CD8-positive, alpha-beta memory T cell (primary cell): ENCODE results near the gene ENTREP1. TPM values are rescaled to one million over a fixed set of nuclear protein-coding genes. Genes with fewer than 3 reads are reported as not detected.

Source experiments
- CTCF ChIA-PET: fragments of 350-600 bp; sonication (Branson Sonifier 250); formaldehyde crosslinking; loops from one replicate; lab custom pipeline; 2021; ENCODE audit warnings: antibody characterized with exemption; lab: Charles Lee
- POLR2A ChIA-PET: fragments of 350-600 bp; sonication (Branson Sonifier 250); formaldehyde crosslinking; loops from one replicate; lab custom pipeline; 2021; ENCODE audit warnings: antibody characterized with exemption; lab: Charles Lee
- DNase-seq, 5 donors: peaks; one replicate each; pipeline versions ENCODE4 v3.0.0 to v3.0.0-alpha.2; 2020 to 2022; ENCODE audit warnings: mixed read lengths in 1 of 5
- H3K27ac ChIP-seq: one replicate; pipeline ENCODE4 v1.7.0; 2013; ENCODE audit warnings: low read depth, mild to moderate bottlenecking, low read length, moderate library complexity
- H3K27me3 ChIP-seq: 2 replicates; pipeline ENCODE4 v1.7.0; 2013; ENCODE audit warnings: low read length, mild to moderate bottlenecking; ENCODE audit not compliant: insufficient read depth, poor library complexity, severe bottlenecking
- H3K36me3 ChIP-seq: 2 replicates; pipeline ENCODE4 v1.7.0; 2013; ENCODE audit warnings: mild to moderate bottlenecking, low read length, moderate library complexity; ENCODE audit not compliant: insufficient read depth
- H3K4me1 ChIP-seq: 2 replicates; pipeline ENCODE4 v1.7.0; 2013; ENCODE audit warnings: mild to moderate bottlenecking, low read length, moderate library complexity; ENCODE audit not compliant: insufficient read depth
- H3K4me3 ChIP-seq: 2 replicates; pipeline ENCODE4 v1.7.0; 2013; ENCODE audit warnings: mild to moderate bottlenecking, low read length
- H3K9me3 ChIP-seq: 2 replicates; pipeline ENCODE4 v1.7.0; 2013; ENCODE audit warnings: mild to moderate bottlenecking, low read length
- H3K27ac Mint-ChIP-seq, 8 donors: one replicate each; pipeline ENCODE4 v1.8.0; 2020 to 2021; ENCODE audit warnings: mixed read lengths in 8 of 8, mild to moderate bottlenecking in 6 of 8, inconsistent platforms in 3 of 8, moderate library complexity in 3 of 8
- H3K27me3 Mint-ChIP-seq, 2 donors: one replicate each; pipeline ENCODE4 v1.8.0; 2020 to 2021; ENCODE audit warnings: mixed read lengths in 2 of 2, mild to moderate bottlenecking in 1 of 2, moderate library complexity in 1 of 2
- H3K36me3 Mint-ChIP-seq, 3 donors: one replicate each; pipeline ENCODE4 v1.8.0; 2020 to 2021; ENCODE audit warnings: mixed read lengths in 3 of 3, inconsistent platforms in 1 of 3, mild to moderate bottlenecking in 1 of 3
- H3K4me1 Mint-ChIP-seq, 3 donors: one replicate each; pipeline ENCODE4 v1.8.0; 2020 to 2021; ENCODE audit warnings: mixed read lengths in 3 of 3, inconsistent platforms in 1 of 3, mild to moderate bottlenecking in 1 of 3
- H3K4me3 Mint-ChIP-seq, 7 donors: one replicate each; pipeline ENCODE4 v1.8.0; 2020 to 2021; ENCODE audit warnings: mixed read lengths in 7 of 7, mild to moderate bottlenecking in 6 of 7, moderate library complexity in 4 of 7, inconsistent platforms in 2 of 7
- H3K9me3 Mint-ChIP-seq, 5 donors: one replicate each; pipeline ENCODE4 v1.8.0; 2020 to 2022; ENCODE audit warnings: mixed read lengths in 5 of 5, mild to moderate bottlenecking in 3 of 5, moderate library complexity in 2 of 5, inconsistent platforms in 1 of 5
- polyA plus RNA-seq: library from polyadenylated mRNA; unstranded; fragments of 300-500 nt; fragmentation: Illumina TruSeq; gene quantifications from one replicate; pipeline ENCODE4 v1.2.3, GENCODE V29; 2021
- total RNA-seq, 2 experiments: library from RNA; stranded (reverse); gene quantifications; one replicate each; pipeline ENCODE4 v1.2.3, GENCODE V29; 2021

Gene ENTREP1
- total and polyA plus RNA-seq, 3 experiments from 2014 or later: not detected

DNA sequence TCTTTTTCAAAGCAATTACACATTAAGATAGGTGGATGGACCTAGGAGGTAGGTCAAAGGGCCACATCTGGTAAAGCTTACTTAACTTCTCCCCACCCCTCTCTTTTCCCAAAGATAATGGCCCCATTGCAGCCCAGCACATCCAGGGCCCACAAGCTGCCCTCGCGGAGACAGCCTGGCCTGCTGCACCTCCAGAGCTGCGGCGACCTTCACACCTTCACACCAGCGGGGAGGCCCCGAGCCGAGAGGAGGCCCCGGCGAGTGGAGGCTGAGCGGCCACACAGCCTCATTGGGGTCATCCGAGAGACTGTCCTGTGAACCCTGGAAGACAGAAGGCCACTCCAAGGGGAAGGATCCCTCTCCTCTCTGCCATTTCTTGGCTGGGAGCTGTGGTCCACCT, 66.5 kb downstream of the ENTREP1 start:
- Mint-ChIP-seq H3K9me3 (peaks cover 0 to 2% (median 0%) of the 10 kb centered on the region in 5 donors), H3K27me3 (peaks cover 3 to 7% of the 10 kb centered on the region in 2 donors), H3K27ac (no peak overlapping the region), H3K36me3 (no peaks in the 10 kb centered on the region), H3K4me3 (no peak overlapping the region), H3K4me1 (no peaks in the 10 kb centered on the region)
- CTCF ChIA-PET: no interaction called here
- DNase-seq: no peak
- Histone ChIP-seq H3K4me1 (no peaks in the 10 kb centered on the region), H3K9me3 (no peaks in the 10 kb centered on the region), H3K27ac (no peak overlapping the region), H3K36me3 (no peaks in the 10 kb centered on the region), H3K27me3 (no peaks in the 10 kb centered on the region), H3K4me3 (no peak overlapping the region)
- POLR2A ChIA-PET: no interaction called here

DNA sequence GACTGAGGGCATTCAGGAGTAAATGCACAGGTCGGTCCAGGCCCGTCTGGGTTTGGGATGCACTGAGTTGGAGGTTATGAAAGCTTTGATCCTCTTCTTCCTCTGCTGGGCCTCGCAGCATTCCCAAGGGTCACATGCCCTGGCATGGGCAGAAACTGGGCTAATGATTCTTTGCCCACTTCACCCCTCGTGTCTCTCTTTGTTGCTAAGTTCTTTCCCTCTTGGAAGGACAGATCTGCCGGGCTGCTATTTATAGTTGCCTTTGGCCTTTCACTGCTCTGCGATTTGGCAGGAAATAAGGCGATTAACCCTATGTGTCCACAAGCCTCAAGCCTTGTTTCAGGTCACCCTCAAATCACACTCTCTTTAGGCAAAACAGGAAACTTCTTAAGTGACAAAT, 66.9 kb downstream of the ENTREP1 start:
- no peak for DNase-seq
- Mint-ChIP-seq H3K9me3 (peaks cover 0 to 2% (median 0%) of the 10 kb centered on the region in 5 donors), H3K27me3 (peaks cover 3 to 7% of the 10 kb centered on the region in 2 donors), H3K4me1 (no peaks in the 10 kb centered on the region), H3K27ac (no peak overlapping the region), H3K36me3 (no peaks in the 10 kb centered on the region), H3K4me3 (no peak overlapping the region)
- Histone ChIP-seq H3K4me3 (no peak overlapping the region), H3K27ac (no peak overlapping the region), H3K27me3 (no peaks in the 10 kb centered on the region), H3K4me1 (no peaks in the 10 kb centered on the region), H3K9me3 (no peaks in the 10 kb centered on the region), H3K36me3 (no peaks in the 10 kb centered on the region)
- POLR2A ChIA-PET: no interaction called here
- CTCF ChIA-PET: no interaction called here

DNA sequence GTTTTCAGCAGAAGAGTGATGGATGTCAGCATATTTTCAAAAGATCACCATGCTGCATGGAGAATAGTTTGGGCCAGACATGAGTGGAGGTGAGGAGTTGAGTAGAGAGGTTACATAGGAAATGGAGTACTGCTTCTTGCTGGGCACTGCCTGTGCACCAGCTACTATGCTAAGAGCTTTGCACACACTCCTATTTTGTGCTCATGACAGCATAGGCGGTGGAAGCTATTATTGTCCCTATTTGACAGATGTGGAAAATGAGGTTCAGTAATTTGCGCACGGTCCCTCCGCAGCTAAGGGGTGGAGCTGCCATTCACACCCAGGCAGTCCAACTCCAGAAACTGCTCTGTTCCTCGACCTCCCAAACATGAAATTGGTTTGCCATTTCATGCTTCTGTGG, 67.8 kb downstream of the ENTREP1 start:
- H3K9me3 ChIP-seq: no peaks in the 10 kb centered on the region
- POLR2A ChIA-PET: no interaction called here
- H3K4me1 ChIP-seq: no peaks in the 10 kb centered on the region
- Mint-ChIP-seq H3K9me3 (peaks cover 0 to 4% (median 0%) of the 10 kb centered on the region in 5 donors), H3K27ac (no peak overlapping the region), H3K4me3 (no peak overlapping the region), H3K4me1 (no peaks in the 10 kb centered on the region), H3K36me3 (no peaks in the 10 kb centered on the region), H3K27me3 (peaks cover 3 to 7% of the 10 kb centered on the region in 2 donors)
- no peak for DNase-seq
- CTCF ChIA-PET: no interaction called here
- H3K36me3 ChIP-seq: no peaks in the 10 kb centered on the region
- no peaks in the 10 kb centered on the region for H3K27me3 ChIP-seq
- no peak overlapping the region for H3K27ac ChIP-seq
- no peak overlapping the region for H3K4me3 ChIP-seq

DNA sequence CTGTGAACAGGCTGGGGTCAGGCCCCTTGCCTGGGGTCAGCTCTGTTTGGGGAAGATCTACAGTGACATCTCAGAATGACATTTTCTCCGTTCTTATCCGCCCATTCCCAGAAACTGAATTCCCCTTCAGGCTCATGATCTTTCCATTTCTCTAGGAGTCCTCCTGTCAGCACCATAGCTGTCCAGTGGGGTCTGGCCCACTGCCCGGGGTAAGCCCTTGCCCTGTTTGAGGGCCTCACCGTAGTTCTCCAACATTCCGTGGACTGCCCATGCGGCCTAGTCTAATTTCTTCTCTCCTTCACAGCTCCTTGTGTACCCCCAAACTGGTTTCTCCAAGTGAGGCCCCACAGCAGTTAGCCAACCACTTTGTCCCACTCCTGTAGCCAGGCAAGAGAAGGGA, 68.4 kb downstream of the ENTREP1 start:
- no peak overlapping the region for H3K4me3 ChIP-seq
- peak overlapping the region in 1 of 7 donors; percentile 32 for H3K4me3 Mint-ChIP-seq
- H3K27ac ChIP-seq: no peak overlapping the region
- no peaks in the 10 kb centered on the region for H3K27me3 ChIP-seq
- no peaks in the 10 kb centered on the region for H3K9me3 ChIP-seq
- H3K36me3 Mint-ChIP-seq: no peaks in the 10 kb centered on the region
- H3K9me3 Mint-ChIP-seq: peaks cover 0 to 4% (median 0%) of the 10 kb centered on the region in 5 donors
- DNase-seq: no peak
- H3K4me1 ChIP-seq: no peaks in the 10 kb centered on the region
- POLR2A ChIA-PET: no interaction called here
- H3K36me3 ChIP-seq: no peaks in the 10 kb centered on the region
- H3K27me3 Mint-ChIP-seq: peaks cover 3 to 7% of the 10 kb centered on the region in 2 donors
- CTCF ChIA-PET: no interaction called here
- no peak overlapping the region for H3K27ac Mint-ChIP-seq
- H3K4me1 Mint-ChIP-seq: no peaks in the 10 kb centered on the region

DNA sequence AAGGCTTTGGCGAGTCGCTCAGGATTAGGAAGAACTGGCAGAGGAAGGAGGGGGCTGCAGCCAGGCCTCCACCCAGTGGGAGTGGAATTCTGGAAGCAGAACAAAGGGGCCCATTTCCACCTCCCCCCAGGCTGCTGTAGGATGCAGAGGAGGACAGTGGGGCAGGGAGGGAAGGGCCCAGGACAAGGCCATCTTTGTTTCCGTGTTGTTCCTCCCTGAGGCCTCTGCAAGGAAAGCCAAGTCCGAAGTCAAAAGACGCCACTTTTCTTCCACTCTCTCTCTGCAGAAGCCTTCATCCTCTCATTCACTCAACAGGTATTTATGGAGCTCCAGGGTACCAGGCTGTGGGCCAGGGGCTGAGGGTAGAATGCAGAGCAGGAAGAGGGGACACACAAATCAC, 70.7 kb downstream of the ENTREP1 start:
- H3K27me3 ChIP-seq: no peaks in the 10 kb centered on the region
- peaks cover 0 to 4% (median 0%) of the 10 kb centered on the region in 5 donors for H3K9me3 Mint-ChIP-seq
- H3K36me3 Mint-ChIP-seq: no peaks in the 10 kb centered on the region
- no peak overlapping the region for H3K4me3 ChIP-seq
- H3K4me1 ChIP-seq: no peaks in the 10 kb centered on the region
- H3K27ac Mint-ChIP-seq: no peak overlapping the region
- ChIA-PET CTCF (no interaction called here), POLR2A (no interaction called here)
- H3K27me3 Mint-ChIP-seq: peaks cover 3 to 7% of the 10 kb centered on the region in 2 donors
- H3K36me3 ChIP-seq: no peaks in the 10 kb centered on the region
- no peaks in the 10 kb centered on the region for H3K4me1 Mint-ChIP-seq
- no peak overlapping the region for H3K27ac ChIP-seq
- no peaks in the 10 kb centered on the region for H3K9me3 ChIP-seq
- no peak overlapping the region for H3K4me3 Mint-ChIP-seq
- DNase-seq: no peak

DNA sequence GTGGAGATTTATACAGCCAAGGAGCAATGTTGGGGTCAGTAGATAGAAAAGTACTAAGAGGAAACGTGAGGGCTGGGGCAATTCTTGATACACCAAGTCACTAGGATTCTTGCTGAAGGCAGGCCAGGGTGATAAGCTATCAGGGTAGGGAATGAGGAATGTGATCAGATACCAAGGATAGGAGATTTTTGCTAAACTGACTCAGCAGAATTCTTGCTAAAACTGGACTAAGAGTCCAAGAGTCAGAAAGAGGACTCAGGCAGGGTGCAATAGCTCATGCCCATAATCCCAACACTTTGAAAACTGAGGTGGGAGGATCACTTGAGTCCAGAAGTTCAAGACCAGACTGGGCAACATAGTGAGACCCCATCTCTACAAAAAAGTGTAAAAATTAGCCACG, 71.7 kb downstream of the ENTREP1 start:
- H3K27me3 ChIP-seq: no peaks in the 10 kb centered on the region
- DNase-seq: no peak
- H3K4me1 ChIP-seq: no peaks in the 10 kb centered on the region
- no peaks in the 10 kb centered on the region for H3K4me1 Mint-ChIP-seq
- no peaks in the 10 kb centered on the region for H3K9me3 ChIP-seq
- H3K36me3 Mint-ChIP-seq: no peaks in the 10 kb centered on the region
- ChIA-PET CTCF (no interaction called here), POLR2A (no interaction called here)
- H3K4me3 ChIP-seq: no peak overlapping the region
- no peak overlapping the region for H3K4me3 Mint-ChIP-seq
- no peak overlapping the region for H3K27ac Mint-ChIP-seq
- no peaks in the 10 kb centered on the region for H3K36me3 ChIP-seq
- no peak overlapping the region for H3K27ac ChIP-seq
- peaks cover 0 to 4% (median 0%) of the 10 kb centered on the region in 5 donors for H3K9me3 Mint-ChIP-seq
- H3K27me3 Mint-ChIP-seq: peaks cover 3 to 7% of the 10 kb centered on the region in 2 donors

DNA sequence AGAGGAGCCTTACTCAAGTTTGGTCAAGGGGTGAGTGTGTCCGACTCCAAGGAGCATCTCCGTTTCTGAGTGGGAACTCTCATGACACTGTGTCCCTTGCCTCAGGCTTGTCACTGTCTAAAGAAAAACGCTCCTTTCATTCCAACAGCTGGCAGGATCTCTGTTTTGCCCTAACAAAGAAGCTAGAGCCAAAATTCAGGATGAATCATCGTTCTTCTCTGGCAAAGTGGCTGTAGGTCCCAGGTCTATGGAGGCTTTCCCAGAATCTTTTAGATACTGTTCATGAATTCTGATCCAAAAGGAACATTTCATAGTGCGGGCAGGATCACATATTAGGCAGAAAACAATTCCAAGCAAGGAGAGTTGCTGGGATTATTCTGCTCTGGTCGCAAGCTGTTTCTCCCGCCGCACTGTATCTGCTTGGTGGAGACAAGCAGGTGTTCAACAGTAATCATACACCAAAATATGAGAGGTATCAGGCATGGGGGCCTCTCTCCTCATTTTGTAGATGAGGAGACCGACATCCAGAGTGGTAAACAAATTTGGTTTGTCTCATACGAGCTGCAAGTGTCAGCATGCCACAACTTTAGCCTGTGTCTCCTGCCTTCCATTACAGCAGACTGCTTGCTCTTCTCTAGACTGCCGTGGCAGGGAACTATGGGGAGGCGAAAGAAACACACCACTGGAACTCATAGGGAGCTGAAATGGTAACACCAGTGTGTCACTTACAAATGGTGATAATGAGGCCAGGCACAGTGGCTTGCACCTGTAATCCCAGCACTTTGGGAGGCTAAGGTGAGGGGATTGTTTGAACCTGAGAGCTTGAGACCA, 72.6 kb downstream of the ENTREP1 start:
- H3K27me3 ChIP-seq: no peaks in the 10 kb centered on the region
- H3K27ac Mint-ChIP-seq: no peak overlapping the region
- no peaks in the 10 kb centered on the region for H3K4me1 ChIP-seq
- no peak overlapping the region for H3K4me3 ChIP-seq
- peaks cover 0 to 4% (median 0%) of the 10 kb centered on the region in 5 donors for H3K9me3 Mint-ChIP-seq
- no peaks in the 10 kb centered on the region for H3K36me3 Mint-ChIP-seq
- H3K9me3 ChIP-seq: no peaks in the 10 kb centered on the region
- ChIA-PET CTCF (interaction anchor here (1.4 kb wide), 1 partner anchor 24 kb away, joined by 3 read pairs; no protein-coding TSS in a partner anchor), POLR2A (no interaction called here)
- no peaks in the 10 kb centered on the region for H3K4me1 Mint-ChIP-seq
- H3K36me3 ChIP-seq: no peaks in the 10 kb centered on the region
- H3K27me3 Mint-ChIP-seq: peaks cover 0 to 1% of the 10 kb centered on the region in 2 donors
- H3K27ac ChIP-seq: no peak overlapping the region
- DNase-seq: no peak
- no peak overlapping the region for H3K4me3 Mint-ChIP-seq

DNA sequence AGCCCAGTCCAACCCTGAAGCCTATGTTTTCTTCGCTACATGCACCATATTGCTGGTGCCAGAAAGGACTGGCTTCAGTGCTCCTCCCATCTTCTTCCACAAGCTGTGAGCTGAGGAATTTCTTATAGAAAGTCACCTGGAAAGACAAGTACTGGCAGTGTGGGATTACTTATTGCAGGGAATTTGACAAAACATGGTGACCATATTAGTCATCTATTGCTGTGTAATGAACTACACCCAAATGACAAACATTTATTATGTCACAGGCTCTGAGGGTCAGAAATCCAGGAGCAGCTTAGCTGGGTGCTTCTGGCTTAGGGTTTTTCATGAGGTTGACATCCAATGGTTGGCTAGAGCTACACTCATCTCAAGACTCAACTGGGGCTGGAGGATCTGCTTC, 75.5 kb downstream of the ENTREP1 start:
- Histone ChIP-seq H3K27me3 (no peaks in the 10 kb centered on the region), H3K9me3 (no peaks in the 10 kb centered on the region), H3K4me3 (no peak overlapping the region), H3K27ac (no peak overlapping the region), H3K36me3 (no peaks in the 10 kb centered on the region), H3K4me1 (no peaks in the 10 kb centered on the region)
- Mint-ChIP-seq H3K27me3 (peaks cover 2 to 7% of the 10 kb centered on the region in 2 donors), H3K9me3 (peaks cover 0 to 4% (median 0%) of the 10 kb centered on the region in 5 donors), H3K4me1 (no peaks in the 10 kb centered on the region), H3K27ac (no peak overlapping the region), H3K36me3 (no peaks in the 10 kb centered on the region), H3K4me3 (no peak overlapping the region)
- no peak for DNase-seq
- ChIA-PET CTCF (no interaction called here), POLR2A (no interaction called here)
